ENCODE results near the gene POU3F2.
A peak's percentile ranks its signal among the peaks of the same experiment; 100 is the strongest.

The POU3F2 gene

GRCh38 chr6:98824902-98825599, 9.3 kb upstream of the POU3F2 start:
- peak overlapping the region; percentile 61; the same call in 1 of the 2 replicates for H3K9ac ChIP-seq (ENCODE audit: low read depth, low read length)
- no peaks in the 10 kb centered on the region for H3K4me1 ChIP-seq (ENCODE audit: insufficient read depth, low read length)

GRCh38 chr6:98825600-98826230, 8.7 kb upstream of the POU3F2 start:
- no peak overlapping the region; the same call in 1 of the 2 replicates for H3K9ac ChIP-seq (ENCODE audit: low read depth, low read length)
- H3K9me3 ChIP-seq (ENCODE audit: control insufficient read depth, insufficient read depth, low read length), result no peaks in the 10 kb centered on the region
- H3K36me3 ChIP-seq (ENCODE audit: insufficient read depth, low read length), result no peaks in the 10 kb centered on the region
- H3K4me1 ChIP-seq (ENCODE audit: insufficient read depth, low read length), result no peaks in the 10 kb centered on the region

More at GRCh38 chr6:98824902-98825599, 9.3 kb upstream of the POU3F2 start:
- Histone ChIP-seq H3K36me3 (ENCODE audit: insufficient read depth, low read length) (no peaks in the 10 kb centered on the region), H3K9me3 (ENCODE audit: control insufficient read depth, insufficient read depth, low read length) (no peaks in the 10 kb centered on the region)

DNA sequence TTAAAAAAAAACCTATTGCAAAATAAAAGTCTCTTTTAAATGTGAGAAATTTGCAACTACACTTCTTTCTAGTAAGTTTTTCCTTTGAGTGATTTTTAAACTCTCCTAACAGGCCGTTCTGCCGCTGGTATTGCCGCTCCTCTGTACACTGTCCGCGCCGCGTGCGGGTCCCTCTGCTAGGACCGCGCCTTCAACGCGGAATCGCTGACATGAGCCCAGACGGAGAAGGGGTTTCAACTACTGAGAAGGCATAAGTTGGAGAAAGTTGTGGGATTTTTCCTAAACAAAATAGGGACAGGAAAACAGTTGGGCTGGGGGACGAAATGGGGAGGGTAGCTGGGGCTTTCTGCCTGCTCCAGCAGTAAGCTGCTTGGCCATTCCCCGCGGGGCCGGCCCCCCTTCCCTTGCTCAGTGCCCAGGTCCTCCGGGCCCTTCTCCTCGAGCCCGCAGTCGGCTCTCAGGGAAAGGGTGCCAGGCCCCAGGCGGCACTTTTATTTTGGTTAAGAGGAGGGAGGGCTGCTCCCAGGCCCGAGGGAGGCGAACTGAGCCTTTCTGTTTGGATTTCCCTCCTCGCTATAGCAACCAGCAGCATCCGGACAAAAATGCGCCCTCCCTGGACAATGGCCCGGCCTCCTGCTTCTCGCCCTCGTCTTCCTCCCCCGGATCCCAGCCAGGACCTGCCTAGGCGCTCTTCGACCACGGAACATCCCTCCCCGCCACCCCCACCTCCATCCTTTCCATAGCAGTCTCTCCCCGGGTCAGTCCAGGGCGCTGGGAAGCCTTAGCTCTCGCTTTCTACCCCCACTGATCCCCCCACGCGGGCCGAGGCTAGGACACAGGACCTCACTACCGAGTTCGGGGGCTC, 6.8 kb upstream of the POU3F2 start:
- Histone ChIP-seq H3K4me1 (ENCODE audit: insufficient read depth, low read length) (no peaks in the 10 kb centered on the region; the same call in 1 of the 2 replicates), H3K36me3 (ENCODE audit: insufficient read depth, low read length) (no peaks in the 10 kb centered on the region), H3K9ac (ENCODE audit: low read depth, low read length) (peak overlapping the region; percentile 46; the same call in 1 of the 2 replicates), H3K9me3 (ENCODE audit: control insufficient read depth, insufficient read depth, low read length) (no peaks in the 10 kb centered on the region)

DNA sequence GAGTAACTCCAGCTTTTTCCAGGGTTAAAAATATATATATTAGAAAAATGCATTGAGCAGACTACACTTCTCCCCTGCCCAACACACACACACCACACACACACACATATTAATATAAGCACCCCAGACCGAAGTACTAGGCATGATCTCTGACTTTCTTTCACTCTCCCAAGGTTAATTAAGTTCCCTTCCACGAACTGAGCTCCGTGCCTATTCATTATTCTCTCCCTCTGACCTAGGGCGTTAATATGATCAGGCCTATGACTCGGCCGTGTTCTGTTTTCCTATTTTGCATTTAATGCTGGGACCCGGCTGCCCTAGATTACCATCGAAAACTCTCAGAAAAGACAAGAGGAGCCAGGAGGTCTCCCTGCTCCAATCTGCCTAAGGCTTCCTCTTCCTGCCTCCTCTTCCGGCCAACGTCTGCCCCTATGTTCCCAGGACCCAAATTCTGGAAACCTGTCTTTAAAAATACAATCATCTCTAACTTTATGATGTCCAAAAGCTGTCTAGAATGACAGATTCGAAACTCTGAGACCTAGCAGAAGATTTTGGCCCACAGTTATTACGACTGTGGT, 6.1 kb upstream of the POU3F2 start:
- Histone ChIP-seq H3K9ac (ENCODE audit: low read depth, low read length) (peak overlapping the region; percentile 46; the same call in 1 of the 2 replicates), H3K4me1 (ENCODE audit: insufficient read depth, low read length) (no peaks in the 10 kb centered on the region; the same call in 1 of the 2 replicates), H3K9me3 (ENCODE audit: control insufficient read depth, insufficient read depth, low read length) (no peaks in the 10 kb centered on the region), H3K36me3 (ENCODE audit: insufficient read depth, low read length) (no peaks in the 10 kb centered on the region)

- no peaks in the 10 kb centered on the region for H3K9me3 ChIP-seq (ENCODE audit: control insufficient read depth, insufficient read depth, low read length)
- H3K36me3 ChIP-seq (ENCODE audit: insufficient read depth, low read length), result no peaks in the 10 kb centered on the region
- no peak overlapping the region for H3K9ac ChIP-seq (ENCODE audit: low read depth, low read length)
- no peaks in the 10 kb centered on the region; the same call in 1 of the 2 replicates for H3K4me1 ChIP-seq (ENCODE audit: insufficient read depth, low read length)
These were observed 5.4 kb upstream of the POU3F2 start for GRCh38 chr6:98828941-98829411.

DNA sequence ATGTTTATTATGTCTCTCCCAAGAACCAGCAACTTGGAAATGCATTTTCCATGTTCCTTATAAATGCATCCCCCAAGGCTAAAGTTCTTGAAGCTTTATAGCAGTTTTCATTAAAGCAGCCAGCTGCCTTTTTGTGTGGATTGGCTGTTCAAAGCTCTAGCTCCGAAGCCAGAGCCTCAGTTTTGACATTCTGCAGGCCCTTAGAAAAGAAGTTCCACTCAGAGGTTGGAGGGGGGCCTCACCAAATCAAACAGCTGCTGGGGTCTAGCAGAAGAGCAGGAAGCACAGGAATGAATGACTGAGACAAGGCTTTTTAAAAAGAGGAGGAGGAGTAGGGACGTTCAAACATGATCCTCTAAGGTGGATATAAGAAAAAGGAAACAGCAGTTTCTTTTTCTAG, 4.2 kb upstream of the POU3F2 start:
- Histone ChIP-seq H3K9me3 (ENCODE audit: control insufficient read depth, insufficient read depth, low read length) (no peaks in the 10 kb centered on the region), H3K4me1 (ENCODE audit: insufficient read depth, low read length) (no peaks in the 10 kb centered on the region; the same call in 1 of the 2 replicates), H3K9ac (ENCODE audit: low read depth, low read length) (no peak overlapping the region), H3K36me3 (ENCODE audit: insufficient read depth, low read length) (no peaks in the 10 kb centered on the region)

- no peaks in the 10 kb centered on the region for H3K9me3 ChIP-seq (ENCODE audit: control insufficient read depth, insufficient read depth, low read length)
- H3K4me1 ChIP-seq (ENCODE audit: insufficient read depth, low read length), result no peaks in the 10 kb centered on the region; the same call in 1 of the 2 replicates
- peak overlapping the region; percentile 29; the same call in 1 of the 2 replicates for H3K9ac ChIP-seq (ENCODE audit: low read depth, low read length)
- H3K36me3 ChIP-seq (ENCODE audit: insufficient read depth, low read length), result no peaks in the 10 kb centered on the region
These were observed 3.1 kb upstream of the POU3F2 start for GRCh38 chr6:98831057-98831958.

DNA sequence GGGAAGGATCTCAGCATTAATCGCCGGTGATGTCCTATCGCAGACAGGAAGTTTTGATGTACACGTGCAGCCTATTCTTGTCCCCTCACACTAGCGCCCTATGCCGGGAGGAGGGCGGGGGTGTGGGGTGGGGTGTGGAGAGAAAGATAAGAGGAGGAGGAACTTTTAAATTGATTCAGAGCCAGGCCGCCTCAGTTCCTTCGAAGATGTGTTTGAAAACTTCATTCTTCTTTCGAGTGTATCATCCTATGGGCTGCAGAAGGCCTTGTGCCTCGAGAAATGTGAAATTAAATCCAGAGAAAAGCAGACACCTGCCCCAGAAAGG, 2.5 kb upstream of the POU3F2 start:
- H3K9ac ChIP-seq (ENCODE audit: low read depth, low read length), result peak overlapping the region; percentile 21; the same call in 1 of the 2 replicates
- no peaks in the 10 kb centered on the region for H3K9me3 ChIP-seq (ENCODE audit: control insufficient read depth, insufficient read depth, low read length)

DNA sequence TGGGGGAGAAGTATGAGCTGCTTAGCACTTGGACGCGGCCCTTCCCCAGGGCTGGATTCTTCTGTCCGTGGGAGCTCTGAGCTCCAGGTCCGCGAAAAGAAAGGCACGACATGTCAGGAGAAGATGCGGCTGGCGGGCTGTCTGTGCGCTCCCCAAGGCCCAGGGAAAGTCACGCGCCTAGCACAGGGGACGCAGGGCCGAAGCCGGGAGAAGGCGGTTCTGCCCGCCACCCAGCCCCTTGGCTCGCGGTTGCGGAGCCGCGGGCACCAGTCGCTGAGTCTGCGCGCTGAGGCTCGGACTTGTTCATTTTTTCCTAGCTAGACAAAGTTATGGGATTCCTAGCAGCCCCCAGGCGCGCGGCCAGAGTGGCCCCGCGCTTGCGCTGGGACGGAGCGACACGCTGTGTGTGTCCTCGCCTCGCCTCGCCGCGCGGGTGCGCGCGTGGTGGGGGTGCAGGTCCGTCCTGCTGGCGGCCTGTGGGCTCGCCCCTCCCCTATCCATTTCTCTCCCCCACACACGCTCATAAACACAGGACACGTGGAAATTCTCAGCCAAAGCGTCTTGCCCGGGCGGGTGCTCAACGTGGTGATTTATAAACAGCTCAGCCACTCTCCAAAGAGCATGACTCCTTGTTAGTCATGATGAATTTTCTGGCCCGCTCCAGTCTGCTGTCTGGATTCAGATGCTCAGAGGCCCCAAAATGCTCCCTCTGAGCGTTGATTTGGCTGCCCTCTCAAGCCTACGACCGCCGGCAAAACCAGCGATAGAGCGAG, 1.9 kb upstream of the POU3F2 start:
- Histone ChIP-seq H3K9ac (ENCODE audit: low read depth, low read length) (peak overlapping the region; percentile 43; the same call in 1 of the 2 replicates), H3K36me3 (ENCODE audit: insufficient read depth, low read length) (no peaks in the 10 kb centered on the region), H3K9me3 (ENCODE audit: control insufficient read depth, insufficient read depth, low read length) (no peaks in the 10 kb centered on the region), H3K4me1 (ENCODE audit: insufficient read depth, low read length) (peaks cover 3% of the 10 kb centered on the region)

More for the DNA sequence above, 2.5 kb upstream of the POU3F2 start:
- no peaks in the 10 kb centered on the region; the same call in 1 of the 2 replicates for H3K4me1 ChIP-seq (ENCODE audit: insufficient read depth, low read length)
- no peaks in the 10 kb centered on the region for H3K36me3 ChIP-seq (ENCODE audit: insufficient read depth, low read length)

DNA sequence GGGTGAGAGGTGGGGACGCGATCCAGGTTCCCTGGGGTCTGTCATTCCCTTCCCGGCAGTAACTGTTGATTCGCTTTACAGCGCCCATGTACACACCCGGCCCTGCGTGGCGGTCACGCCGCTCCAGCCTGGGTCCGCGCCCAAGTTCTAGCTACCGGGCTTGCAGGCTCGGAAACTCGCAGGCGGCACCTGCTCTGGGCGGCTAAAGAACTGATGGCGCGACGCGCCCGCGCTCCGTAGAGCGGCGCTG, 1.4 kb upstream of the POU3F2 start:
- Histone ChIP-seq H3K36me3 (ENCODE audit: insufficient read depth, low read length) (no peaks in the 10 kb centered on the region), H3K4me1 (ENCODE audit: insufficient read depth, low read length) (peaks cover 4% of the 10 kb centered on the region), H3K9ac (ENCODE audit: low read depth, low read length) (peak overlapping the region; percentile 43; the same call in 1 of the 2 replicates), H3K9me3 (ENCODE audit: control insufficient read depth, insufficient read depth, low read length) (no peaks in the 10 kb centered on the region)

DNA sequence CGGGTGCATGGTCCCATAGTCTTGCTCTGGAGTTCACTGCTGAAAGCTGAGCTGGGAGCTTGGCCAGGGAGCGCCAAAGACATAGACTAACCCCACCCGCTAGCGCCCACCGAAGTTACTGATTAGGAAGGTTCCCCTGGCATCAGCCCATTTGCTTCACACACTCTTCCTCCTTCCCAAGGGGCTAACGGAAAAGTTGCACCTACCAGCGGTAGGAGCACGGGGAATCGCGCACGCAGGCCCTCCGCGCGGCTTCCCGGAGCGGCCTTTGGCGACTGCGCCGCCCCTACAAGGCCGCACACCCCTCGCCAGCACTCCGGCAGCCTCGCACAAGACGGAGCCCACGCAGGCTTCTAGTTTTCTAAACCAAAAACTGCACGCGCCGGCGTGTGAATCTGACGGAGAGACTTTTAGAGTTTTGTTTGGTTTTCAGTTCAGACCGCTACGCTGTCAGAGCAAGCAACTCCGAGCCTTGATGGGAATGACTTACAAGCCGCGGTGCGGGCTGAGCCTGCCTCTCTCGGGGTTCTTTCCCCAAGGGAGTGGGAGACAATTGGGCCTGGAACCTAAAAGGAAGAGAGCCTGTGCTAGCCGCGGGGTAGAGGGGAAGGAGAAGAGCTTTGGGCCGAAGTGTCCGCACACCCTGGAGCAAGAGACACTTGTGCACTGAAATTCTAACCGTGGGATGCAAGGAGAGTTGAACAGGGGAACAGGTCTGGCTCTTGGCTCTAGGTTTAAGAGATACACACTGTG, 891 bp upstream of the POU3F2 start:
- Histone ChIP-seq H3K9ac (ENCODE audit: low read depth, low read length) (peak overlapping the region; percentile 43; the same call in 1 of the 2 replicates), H3K4me1 (ENCODE audit: insufficient read depth, low read length) (peaks cover 4% of the 10 kb centered on the region), H3K36me3 (ENCODE audit: insufficient read depth, low read length) (no peaks in the 10 kb centered on the region)

More for the DNA sequence above, 891 bp upstream of the POU3F2 start:
- no peaks in the 10 kb centered on the region for H3K9me3 ChIP-seq (ENCODE audit: control insufficient read depth, insufficient read depth, low read length)

All from ES-I3 (cell line).